Choroid plexus epithelial cell (primary cell): ENCODE results near the gene TEX13A.

Source experiments
- DNase-seq: peaks from one replicate; pipeline ENCODE4 v3.0.0-alpha.2; 2010; ENCODE audit warnings: low read depth
- H3K4me3 ChIP-seq: 2 replicates; pipeline ENCODE4 v1.5.1; 2011; ENCODE audit warnings: low read depth, mild to moderate bottlenecking, control low read depth, low read length, moderate library complexity
- CTCF ChIP-seq: conservative IDR thresholded peaks from 2 replicates; pipeline ENCODE4 v1.5.1; 2011; ENCODE audit warnings: low read depth, mild to moderate bottlenecking, control low read depth, inconsistent platforms, low read length, moderate library complexity

Gene TEX13A

DNA sequence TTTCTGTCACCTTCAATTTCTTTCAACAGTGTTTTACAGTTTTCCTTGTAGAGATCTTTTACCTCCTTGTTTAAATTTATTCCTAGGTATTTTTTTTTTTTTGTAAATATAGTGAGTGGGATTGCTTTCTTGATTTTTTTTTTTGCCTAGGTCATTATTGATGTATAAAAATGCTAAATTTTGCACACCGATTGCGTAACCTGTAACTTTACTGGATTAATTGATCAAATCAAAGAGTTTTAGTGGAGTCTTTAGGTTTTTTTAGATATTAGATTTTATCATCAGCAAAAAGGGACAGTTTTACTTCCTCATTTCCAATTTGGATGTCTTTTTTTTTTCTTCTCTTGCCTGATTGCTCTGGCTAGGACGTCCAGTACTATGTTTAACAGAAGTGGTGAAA lies 40.9 kb downstream of the TEX13A start:
- no peak overlapping the region for H3K4me3 ChIP-seq
- no peak for DNase-seq
- no peak for TF ChIP-seq CTCF

- H3K4me3 ChIP-seq = no peak overlapping the region
- no peak for TF ChIP-seq CTCF
Measured at GRCh38 chrX:105173071-105173470, 47.4 kb downstream of the TEX13A start.

More at GRCh38 chrX:105173071-105173470, 47.4 kb downstream of the TEX13A start:
- DNase-seq = no peak
